ENCODE results near the gene DSG3. TPM values are rescaled to one million over a fixed set of nuclear protein-coding genes. Genes with fewer than 3 reads are reported as not detected.

DSG3 gene
- total RNA-seq, 1 donor from 2014 or later = not detected

GRCh38 chr18:31445908-31446307 lies 1.6 kb upstream of the DSG3 start:
- no peak overlapping the region for H3K27ac ChIP-seq
- no peak for TF ChIP-seq CTCF (IDR thresholded peaks at IDR 0.05)
- H3K4me1 ChIP-seq = no peaks in the 10 kb centered on the region
- no peaks in the 10 kb centered on the region for H3K27me3 ChIP-seq
- H3K36me3 ChIP-seq = no peaks in the 10 kb centered on the region
- H3K4me3 ChIP-seq = no peak overlapping the region
- no peaks in the 10 kb centered on the region for H3K9me3 ChIP-seq
- intact Hi-C loops (cut with DNase I) = no loop called here
- no peak for DNase-seq (ENCODE audit: low spot score in 2 of 2)

GRCh38 chr18:31446854-31447253 lies 687 bp upstream of the DSG3 start:
- no peaks in the 10 kb centered on the region for H3K36me3 ChIP-seq
- H3K4me1 ChIP-seq = no peaks in the 10 kb centered on the region
- H3K27me3 ChIP-seq = no peaks in the 10 kb centered on the region
- H3K9me3 ChIP-seq = no peaks in the 10 kb centered on the region
- intact Hi-C loops (cut with DNase I) = no loop called here
- no peak for TF ChIP-seq CTCF (IDR thresholded peaks at IDR 0.05)
- no peak overlapping the region for H3K27ac ChIP-seq
- H3K4me3 ChIP-seq = no peak overlapping the region
- no peak for DNase-seq (ENCODE audit: low spot score in 2 of 2)

GRCh38 chr18:31450409-31450808 lies 2.9 kb downstream of the DSG3 start:
- Histone ChIP-seq H3K27me3 (no peaks in the 10 kb centered on the region), H3K9me3 (no peaks in the 10 kb centered on the region), H3K4me1 (no peaks in the 10 kb centered on the region), H3K36me3 (no peaks in the 10 kb centered on the region), H3K27ac (no peak overlapping the region), H3K4me3 (no peak overlapping the region)
- no peak for DNase-seq (ENCODE audit: low spot score in 2 of 2)
- intact Hi-C loops (cut with DNase I) = no loop called here
- no peak for TF ChIP-seq CTCF (IDR thresholded peaks at IDR 0.05)

- H3K27me3 ChIP-seq = no peaks in the 10 kb centered on the region
- H3K27ac ChIP-seq = no peak overlapping the region
- H3K4me1 ChIP-seq = no peaks in the 10 kb centered on the region
- TF ChIP-seq CTCF (IDR thresholded peaks at IDR 0.05) = no peak
- H3K9me3 ChIP-seq = no peaks in the 10 kb centered on the region
- H3K36me3 ChIP-seq = no peaks in the 10 kb centered on the region
- no peak for DNase-seq (ENCODE audit: low spot score in 2 of 2)
- no peak overlapping the region for H3K4me3 ChIP-seq
- intact Hi-C loops (cut with DNase I) = no loop called here
Observed at GRCh38 chr18:31451625-31452024, 4.1 kb downstream of the DSG3 start.

GRCh38 chr18:31454066-31454708 lies 6.6 kb downstream of the DSG3 start:
- no peaks in the 10 kb centered on the region for H3K4me1 ChIP-seq
- no peaks in the 10 kb centered on the region for H3K9me3 ChIP-seq
- no peak for TF ChIP-seq CTCF (IDR thresholded peaks at IDR 0.05)
- H3K27ac ChIP-seq = no peak overlapping the region
- no peaks in the 10 kb centered on the region for H3K27me3 ChIP-seq
- no peak for DNase-seq (ENCODE audit: low spot score in 2 of 2)
- no peaks in the 10 kb centered on the region for H3K36me3 ChIP-seq
- no peak overlapping the region for H3K4me3 ChIP-seq
- intact Hi-C loops (cut with DNase I) = no loop called here

- no peaks in the 10 kb centered on the region for H3K36me3 ChIP-seq
- H3K9me3 ChIP-seq = no peaks in the 10 kb centered on the region
- no peaks in the 10 kb centered on the region for H3K27me3 ChIP-seq
- no peak for TF ChIP-seq CTCF (IDR thresholded peaks at IDR 0.05)
- H3K27ac ChIP-seq = no peak overlapping the region
- H3K4me1 ChIP-seq = no peaks in the 10 kb centered on the region
- H3K4me3 ChIP-seq = no peak overlapping the region
- no peak for DNase-seq (ENCODE audit: low spot score in 2 of 2)
- intact Hi-C loops (cut with DNase I) = no loop called here
Observed at GRCh38 chr18:31469629-31470028, 22.1 kb downstream of the DSG3 start.

All from ascending aorta (tissue), 2 donors.